Ishikawa (cell line): Measurements from ENCODE around the gene PEPD.

Source experiments
- CEBPB ChIP-seq: IDR thresholded peaks from 2 replicates; pipeline ENCODE4 v1.6.1; 2012
- CREB1 ChIP-seq: IDR thresholded peaks from 2 replicates; pipeline ENCODE4 v1.6.1; 2012; ENCODE audit warnings: low read depth
- EGR1 ChIP-seq: IDR thresholded peaks from 2 replicates; pipeline ENCODE4 v1.6.1; 2012
- EP300 ChIP-seq: IDR thresholded peaks from 2 replicates; pipeline ENCODE4 v1.6.1; 2012; ENCODE audit warnings: borderline replicate concordance
- FOXM1 ChIP-seq: IDR thresholded peaks from 2 replicates; pipeline ENCODE4 v1.6.1; 2012; ENCODE audit warnings: low read depth, borderline replicate concordance
- MAX ChIP-seq: IDR thresholded peaks from 2 replicates; pipeline ENCODE4 v1.6.1; 2012
- NFIC ChIP-seq: IDR thresholded peaks from 2 replicates; pipeline ENCODE4 v1.6.1; 2012
- RAD21 ChIP-seq: IDR thresholded peaks from 2 replicates; pipeline ENCODE4 v1.6.1; 2012; ENCODE audit warnings: low read depth
- REST ChIP-seq: IDR thresholded peaks from 2 replicates; pipeline ENCODE4 v1.6.1; 2012; ENCODE audit warnings: low read depth, mild to moderate bottlenecking
- TAF1 ChIP-seq: IDR thresholded peaks from 2 replicates; pipeline ENCODE4 v1.6.1; 2012; ENCODE audit warnings: low read depth, mild to moderate bottlenecking
- TCF12 ChIP-seq: IDR thresholded peaks from 2 replicates; pipeline ENCODE4 v1.6.1; 2012; ENCODE audit warnings: low read depth
- TEAD4 ChIP-seq: IDR thresholded peaks from 2 replicates; pipeline ENCODE4 v1.6.1; 2012
- USF1 ChIP-seq: IDR thresholded peaks from 2 replicates; pipeline ENCODE4 v1.6.1; 2012
- YY1 ChIP-seq: IDR thresholded peaks from 2 replicates; pipeline ENCODE4 v1.6.1; 2012; ENCODE audit warnings: low read depth

GRCh38 chr19:33348301-33349010 is 173.1 kb downstream of the PEPD start:
- TF ChIP-seq EGR1 = no peak
- TF ChIP-seq FOXM1 = no peak
- TF ChIP-seq EP300 = no peak
- TF ChIP-seq CEBPB = no peak
- no peak for TF ChIP-seq TAF1
- TF ChIP-seq MAX = no peak
- no peak for TF ChIP-seq RAD21
- no peak for TF ChIP-seq REST
- TF ChIP-seq USF1 = no peak
- TF ChIP-seq CREB1 = no peak
- no peak for TF ChIP-seq NFIC
- no peak for TF ChIP-seq YY1
- TF ChIP-seq TCF12 = no peak
- TF ChIP-seq TEAD4 = no peak
